SK-N-SH (cell line): ENCODE data around the gene NRGN. TPM values are rescaled to one million over a fixed set of nuclear protein-coding genes. Genes with fewer than 3 reads are reported as not detected.

Source experiments
- CTCF ChIA-PET: fragments of 300-600, 350-600 bp; formaldehyde crosslinking; extraction: SDS; loops from one replicate; lab custom pipeline; 2021; lab: Yijun Ruan, JAX
- POLR2A ChIA-PET: fragments of 350-600 bp; sonication (Branson Sonifier 250); formaldehyde crosslinking; extraction: SDS; loops from one replicate; lab custom pipeline; 2020; ENCODE audit warnings: antibody characterized with exemption, inconsistent platforms; lab: Yijun Ruan, JAX
- DNase-seq: peaks from one replicate; pipeline ENCODE4 v3.0.0; 2012
- H2AFZ ChIP-seq: fragments of 200-600 bp; sonication (generic); 2 replicates; pipeline ENCODE4 v1.8.1; 2016; ENCODE audit warnings: antibody characterized with exemption, mild to moderate bottlenecking, low read depth
- H3F3A ChIP-seq: fragments of 200-600 bp; sonication (generic); replicated peaks from 2 replicates; pipeline ENCODE3; 2016; ENCODE audit warnings: antibody characterized with exemption, mild to moderate bottlenecking; ENCODE audit not compliant: insufficient read depth
- H3K27ac ChIP-seq, 2 experiments: fragments of 200-500 bp in 1 of 2; fragments of 200-600 bp in 1 of 2; sonication (Bioruptor generic) in 1 of 2; sonication (generic), shearing (Covaris generic) in 1 of 2; 2 replicates each; pipeline versions ENCODE4 v1.5.1 to v1.6.1; 2014 to 2016; ENCODE audit warnings: low read depth in 2 of 2, inconsistent platforms in 1 of 2, low read length in 1 of 2, mild to moderate bottlenecking in 1 of 2, mixed read lengths in 1 of 2
- H3K27me3 ChIP-seq: fragments of 200-600 bp; sonication (generic), shearing (Covaris generic); 2 replicates; pipeline ENCODE4 v1.6.1; 2016; ENCODE audit warnings: mixed run types; ENCODE audit not compliant: insufficient read depth
- H3K36me3 ChIP-seq, 2 experiments: fragments of 200-500 bp in 1 of 2; fragments of 200-600 bp in 1 of 2; sonication (Bioruptor generic) in 1 of 2; sonication (generic) in 1 of 2; replicated peaks in 1 of 2; 2 replicates each; pipeline versions ENCODE3 to v1.5.1; 2014 to 2016; ENCODE audit warnings: low read length in 1 of 2, mild to moderate bottlenecking in 1 of 2; ENCODE audit not compliant: insufficient read depth in 2 of 2, control insufficient read depth in 1 of 2
- H3K4me1 ChIP-seq, 2 experiments: fragments of 200-500 bp in 1 of 2; fragments of 200-600 bp in 1 of 2; sonication (Bioruptor generic) in 1 of 2; sonication (generic), shearing (Covaris generic) in 1 of 2; 2 replicates each; pipeline versions ENCODE4 v1.5.1 to v1.6.1; 2014 to 2016; ENCODE audit warnings: low read depth in 1 of 2, low read length in 1 of 2, mixed run types in 1 of 2; ENCODE audit not compliant: insufficient read depth in 2 of 2, control insufficient read depth in 1 of 2
- H3K4me2 ChIP-seq: fragments of 200-600 bp; sonication (generic), shearing (Covaris generic); 2 replicates; pipeline ENCODE4 v1.6.1; 2017; ENCODE audit warnings: mixed run types
- H3K4me3 ChIP-seq, 2 experiments: fragments of 200-500 bp in 1 of 2; fragments of 200-600 bp in 1 of 2; sonication (Bioruptor generic) in 1 of 2; sonication (generic), shearing (Covaris generic) in 1 of 2; 2 replicates each; pipeline versions ENCODE4 v1.5.1 to v1.8.1; 2014 to 2016; ENCODE audit warnings: low read depth in 2 of 2, inconsistent platforms in 1 of 2, low read length in 1 of 2, mild to moderate bottlenecking in 1 of 2, mixed read lengths in 1 of 2, moderate library complexity in 1 of 2
- H3K79me2 ChIP-seq: fragments of 200-600 bp; sonication (generic); 2 replicates; pipeline ENCODE4 v1.8.1; 2017; ENCODE audit warnings: mild to moderate bottlenecking; ENCODE audit not compliant: insufficient read depth
- H3K9ac ChIP-seq: fragments of 200-600 bp; sonication (generic); 2 replicates; pipeline ENCODE4 v1.6.1; 2017; ENCODE audit warnings: mixed run types
- H3K9me2 ChIP-seq: fragments of 200-600 bp; sonication (generic); 2 replicates; pipeline ENCODE4 v1.6.1; 2017; ENCODE audit warnings: mixed run types
- H3K9me3 ChIP-seq: fragments of 200-600 bp; sonication (generic); 2 replicates; pipeline ENCODE4 v1.6.1; 2017; ENCODE audit warnings: mixed run types, mild to moderate bottlenecking, moderate library complexity
- H4K20me1 ChIP-seq: fragments of 200-600 bp; sonication (generic); 2 replicates; pipeline ENCODE4 v1.6.1; 2017; ENCODE audit warnings: mild to moderate bottlenecking, mixed run types; ENCODE audit not compliant: insufficient read depth
- FOXJ3 ChIP-seq: sonication (generic); formaldehyde crosslinking; IDR thresholded peaks from 2 replicates; pipeline ENCODE4 v1.5.1; 2020; ENCODE audit warnings: mild to moderate bottlenecking, missing genetic modification reagents
- PBX3 ChIP-seq: IDR thresholded peaks from 2 replicates; pipeline ENCODE4; 2012
- RAD21 ChIP-seq: IDR thresholded peaks from 2 replicates; pipeline ENCODE4 v1.6.1; 2012; ENCODE audit warnings: mild to moderate bottlenecking, low read length
- SMC3 ChIP-seq: IDR thresholded peaks from 2 replicates; pipeline ENCODE4 v1.6.1; 2012; ENCODE audit warnings: low read depth, low read length, improper control_type of control experiment
- WGBS: methylation state at CpG from one replicate; pipeline ENCODE4 v1.1.6; 2017; ENCODE audit warnings: low lambda C conversion rate; 5-methylcytosine and 5-hydroxymethylcytosine counted together
- polyA plus RNA-seq, 3 experiments: library from polyadenylated mRNA; depleted of rRNA; stranded (reverse); fragments of >200 nt; gene quantifications; 2 replicates each; pipeline ENCODE4 v1.2.3, GENCODE V29; 2012
- TF ChIP-seq, protein P1 (sequence below): IDR thresholded peaks from 2 replicates; pipeline ENCODE4 v1.4.0; 2012; ENCODE audit warnings: low read depth, borderline replicate concordance
- TF ChIP-seq, protein P2 (sequence below): fragments of 200-600 bp; sonication (generic); IDR thresholded peaks from 2 replicates; pipeline ENCODE4 v1.6.1; 2017; ENCODE audit warnings: antibody characterized with exemption, mild to moderate bottlenecking, moderate library complexity

NRGN gene
- polyA plus RNA-seq, 1 of the 3 experiments (the other 2 are of a cell fraction): 6.8 TPM

DNA sequence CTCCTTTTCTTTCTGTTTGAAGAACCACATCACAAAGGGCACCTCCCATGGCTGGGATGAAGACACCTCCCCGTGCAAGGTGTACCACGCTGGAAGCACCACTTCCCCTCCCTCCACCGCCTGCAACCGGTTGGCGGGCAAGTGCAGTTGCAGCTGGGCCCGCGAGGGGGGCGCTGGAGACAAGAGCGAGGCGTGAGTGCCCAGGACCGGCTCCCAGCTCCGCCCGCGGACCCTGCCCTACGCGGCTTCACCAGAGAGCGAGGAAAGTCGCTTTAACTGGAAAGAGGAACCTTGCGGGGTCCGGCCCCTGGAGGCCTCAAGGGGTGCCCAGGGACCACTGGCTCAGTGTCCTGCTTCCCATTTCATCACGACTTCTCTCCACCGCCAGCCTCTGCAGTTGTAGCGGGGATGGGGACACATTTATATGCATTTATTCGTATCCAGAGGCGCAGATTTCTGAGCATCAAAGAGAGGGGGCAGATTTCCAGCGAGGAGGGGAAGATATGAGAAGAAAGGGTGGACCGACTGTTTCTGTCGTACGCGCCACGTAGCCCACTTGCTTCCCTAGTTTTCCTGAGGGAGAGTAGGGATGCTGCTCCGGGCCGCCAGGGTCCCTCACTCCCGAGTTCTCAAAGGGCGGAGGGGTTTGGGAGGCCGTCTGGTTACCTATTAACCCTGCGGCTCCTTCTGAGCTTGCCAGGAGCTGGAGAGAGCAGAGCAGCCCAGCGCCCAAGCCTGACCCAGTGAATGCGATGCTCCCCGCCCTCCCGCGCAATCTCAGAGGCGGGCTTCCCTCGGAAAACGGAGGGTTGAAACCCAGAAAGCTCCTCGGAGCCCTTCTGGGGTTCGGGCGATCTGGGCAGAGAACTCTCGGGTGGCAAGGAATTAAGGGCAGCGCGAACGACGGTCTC lies 18.9 kb downstream of the NRGN start:
- Histone ChIP-seq H3K27ac (no peak overlapping the region), H3K79me2 (no peaks in the 10 kb centered on the region), H4K20me1 (peaks cover 3% of the 10 kb centered on the region; the same call in 1 of the 2 replicates), H3K4me2 (no peak overlapping the region), H3K4me3 (no peak overlapping the region; a peak in 2 of 4 replicates), H2AFZ (no peak overlapping the region), H3K9me2 (no peaks in the 10 kb centered on the region), H3K9ac (no peak overlapping the region), H3K36me3 (no peaks in the 10 kb centered on the region)
- peak; percentile 89 for DNase-seq
- 63% methylated on average over 41 of the region's 53 CpGs for WGBS
- POLR2A ChIA-PET: no interaction called here
- TF ChIP-seq SMC3 (peak; percentile 26; the same call in 1 of the 2 replicates), RAD21 (peak; percentile 47), FOXJ3 (CRISPR knock-in tag) (no peak)
- TF ChIP-seq, protein P1, sequence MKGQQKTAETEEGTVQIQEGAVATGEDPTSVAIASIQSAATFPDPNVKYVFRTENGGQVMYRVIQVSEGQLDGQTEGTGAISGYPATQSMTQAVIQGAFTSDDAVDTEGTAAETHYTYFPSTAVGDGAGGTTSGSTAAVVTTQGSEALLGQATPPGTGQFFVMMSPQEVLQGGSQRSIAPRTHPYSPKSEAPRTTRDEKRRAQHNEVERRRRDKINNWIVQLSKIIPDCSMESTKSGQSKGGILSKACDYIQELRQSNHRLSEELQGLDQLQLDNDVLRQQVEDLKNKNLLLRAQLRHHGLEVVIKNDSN: no peak
- TF ChIP-seq, protein P2, sequence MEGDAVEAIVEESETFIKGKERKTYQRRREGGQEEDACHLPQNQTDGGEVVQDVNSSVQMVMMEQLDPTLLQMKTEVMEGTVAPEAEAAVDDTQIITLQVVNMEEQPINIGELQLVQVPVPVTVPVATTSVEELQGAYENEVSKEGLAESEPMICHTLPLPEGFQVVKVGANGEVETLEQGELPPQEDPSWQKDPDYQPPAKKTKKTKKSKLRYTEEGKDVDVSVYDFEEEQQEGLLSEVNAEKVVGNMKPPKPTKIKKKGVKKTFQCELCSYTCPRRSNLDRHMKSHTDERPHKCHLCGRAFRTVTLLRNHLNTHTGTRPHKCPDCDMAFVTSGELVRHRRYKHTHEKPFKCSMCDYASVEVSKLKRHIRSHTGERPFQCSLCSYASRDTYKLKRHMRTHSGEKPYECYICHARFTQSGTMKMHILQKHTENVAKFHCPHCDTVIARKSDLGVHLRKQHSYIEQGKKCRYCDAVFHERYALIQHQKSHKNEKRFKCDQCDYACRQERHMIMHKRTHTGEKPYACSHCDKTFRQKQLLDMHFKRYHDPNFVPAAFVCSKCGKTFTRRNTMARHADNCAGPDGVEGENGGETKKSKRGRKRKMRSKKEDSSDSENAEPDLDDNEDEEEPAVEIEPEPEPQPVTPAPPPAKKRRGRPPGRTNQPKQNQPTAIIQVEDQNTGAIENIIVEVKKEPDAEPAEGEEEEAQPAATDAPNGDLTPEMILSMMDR: peak; percentile 51
- TF ChIP-seq, all 33 proteins: peak for 3
- peaks cover 3% of the 10 kb centered on the region for H3F3A ChIP-seq
- peaks cover 0 to 13% of the 10 kb centered on the region in 2 experiments; a peak in 2 of 4 replicates for H3K4me1 ChIP-seq
- H3K27me3 ChIP-seq: no peaks in the 10 kb centered on the region
- CTCF ChIA-PET: interaction anchor here (0.6 to 4.0 kb wide), 29 partner anchors 9 to 114 kb away, joined by 3 to 35 read pairs (median 3); partner anchors contain the start of genes MSANTD2, NRGN and ROBO3
- H3K9me3 ChIP-seq: no peaks in the 10 kb centered on the region

DNA sequence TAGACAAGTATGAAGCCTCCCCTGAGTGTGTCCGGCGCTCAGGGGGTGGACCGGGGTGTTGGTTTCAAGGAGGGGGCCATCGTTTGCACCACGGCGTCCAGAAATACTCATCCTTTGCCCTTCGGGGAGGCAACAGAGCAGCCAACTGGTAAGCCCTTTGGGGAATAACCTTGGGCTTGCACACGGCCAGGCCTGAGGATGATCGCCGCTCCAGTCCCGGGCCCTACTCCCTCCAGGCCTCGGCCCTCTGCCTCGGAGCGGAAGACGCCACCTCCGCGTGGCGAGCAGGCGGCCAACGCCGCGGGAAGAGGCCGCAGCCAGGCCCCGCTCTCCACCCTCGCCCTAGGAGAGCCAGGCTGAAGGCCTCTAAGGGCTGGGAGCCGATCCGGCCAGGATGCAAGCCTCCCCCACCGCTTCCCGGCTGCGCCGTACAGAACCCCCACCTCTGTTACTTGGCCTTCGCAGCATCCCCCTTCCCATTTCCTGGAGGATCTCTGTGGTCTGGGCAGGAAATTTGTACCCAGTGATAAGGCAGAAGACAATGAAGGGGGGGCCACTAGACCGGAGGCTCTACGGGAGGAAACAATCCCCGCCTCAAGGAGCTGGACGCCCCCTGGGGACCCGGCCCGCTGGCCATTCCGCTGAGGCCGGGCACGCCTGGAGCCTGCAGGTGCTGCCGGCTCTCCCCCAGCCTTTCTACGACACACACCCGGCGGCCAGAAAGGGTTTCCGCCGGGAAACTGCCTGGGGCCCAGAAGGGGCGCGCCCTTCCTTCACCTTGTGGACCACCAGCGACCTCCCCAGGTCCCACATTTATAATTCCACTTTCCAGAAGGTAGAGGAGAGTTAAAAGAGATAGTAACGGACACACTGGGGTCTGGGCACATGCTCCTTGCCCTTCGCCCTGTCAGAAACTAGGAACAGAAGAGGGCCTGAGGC lies 19.8 kb downstream of the NRGN start:
- Histone ChIP-seq H3K36me3 (peaks cover 0 to 7% of the 10 kb centered on the region in 2 experiments), H3K4me1 (peaks cover 0 to 13% of the 10 kb centered on the region in 2 experiments; a peak in 2 of 4 replicates), H3K9ac (no peak overlapping the region), H3K9me2 (no peaks in the 10 kb centered on the region), H3K9me3 (no peaks in the 10 kb centered on the region), H4K20me1 (peaks cover 5% of the 10 kb centered on the region; the same call in 1 of the 2 replicates), H3K4me3 (no peak overlapping the region), H3K27ac (no peak overlapping the region), H3K79me2 (no peaks in the 10 kb centered on the region), H2AFZ (no peak overlapping the region)
- ChIA-PET CTCF (interaction anchor here (0.9 to 4.0 kb wide), 9 partner anchors 12 to 106 kb away, joined by 3 to 35 read pairs (median 7); partner anchors contain the start of genes MSANTD2, NRGN and ROBO3), POLR2A (no interaction called here)
- peak; percentile 27 for DNase-seq
- no peak for TF ChIP-seq PBX3
- TF ChIP-seq, all 33 proteins: peak for 0
- Histone ChIP-seq H3F3A (peaks cover 3% of the 10 kb centered on the region), H3K27me3 (no peaks in the 10 kb centered on the region), H3K4me2 (no peak overlapping the region)
- WGBS: 98% methylated on average over 33 of the region's 52 CpGs
